Adrenal gland (tissue), 12 donors: ENCODE data around the gene DTX2. TPM values are rescaled to one million over a fixed set of nuclear protein-coding genes. Genes with fewer than 3 reads are reported as not detected.
"Not testable (repeated sequence)": the region's sequence is repeated elsewhere in the genome, so short reads cannot be mapped to it uniquely, and the experiment has no call there.

ENCODE experiments used
- DNase-seq, 7 donors: peaks; one replicate each; pipeline ENCODE4 v3.0.0-alpha.2; 2019 to 2020
- H3K27ac ChIP-seq, 5 donors: fragments of 200-600 bp; sonication (generic) in 4 of 5; 1 replicate in 3 of 5; 2 replicates in 2 of 5; pipeline versions ENCODE4 v1.5.1 to v1.8.0; 2016 to 2020; ENCODE audit warnings: mild to moderate bottlenecking in 1 of 5
- H3K27me3 ChIP-seq: fragments of 200-600 bp; 2 replicates; pipeline ENCODE4 v1.8.0; 2021
- H3K36me3 ChIP-seq, 2 donors: fragments of 200-600 bp; replicated peaks in 1 of 2; 1 replicate in 1 of 2; 2 replicates in 1 of 2; pipeline versions ENCODE4 v1.5.1 to v1.8.0; 2018 to 2022
- H3K4me1 ChIP-seq, 2 donors: fragments of 200-600 bp; replicated peaks in 1 of 2; 1 replicate in 1 of 2; 2 replicates in 1 of 2; pipeline versions ENCODE4 v1.5.1 to v1.8.0; 2018 to 2021
- H3K4me3 ChIP-seq, 4 donors: fragments of 200-600 bp; sonication (generic) in 3 of 4; one replicate each; pipeline ENCODE4 v1.5.1; 2016 to 2018
- H3K9me3 ChIP-seq, 3 donors: fragments of 200-600 bp; sonication (generic) in 1 of 3; replicated peaks in 1 of 3; 1 replicate in 2 of 3; 2 replicates in 1 of 3; pipeline versions ENCODE4 v1.5.1 to v1.8.0; 2016 to 2021
- POLR2A ChIP-seq, 2 donors: fragments of 450-650 bp; IDR thresholded peaks; one replicate each; pipeline ENCODE4 v1.6.1; 2017; ENCODE audit warnings: antibody characterized with exemption in 2 of 2, mild to moderate bottlenecking in 2 of 2, moderate library complexity in 1 of 2
- WGBS, 4 donors: extraction: QIAGEN DNeasy Blood & Tissue Kit in 2 of 4; methylation state at CpG; one replicate each; pipeline versions ENCODE4 v1.1.5 to v1.1.7; 2013 to 2017; 5-methylcytosine and 5-hydroxymethylcytosine counted together
- intact Hi-C, 2 donors: fragments of 100-400 bp; cut with DNase I; formaldehyde crosslinking; loops; one replicate each; pipeline versions ENCODE4 v1.14.1 to v1.15.0; 2022 to 2023
- polyA plus RNA-seq, 3 donors: library from polyadenylated mRNA; stranded (reverse); fragments of 200-250 nt in 2 of 3; fragments of 350-450 nt in 1 of 3; fragmentation: Illumina TruSeq in 1 of 3; extraction: RNeasy Lipid Tissue Mini Kit (QIAGEN cat#74804) in 1 of 3; gene quantifications; one replicate each; pipeline ENCODE4 v1.2.3, GENCODE V29; 2013 to 2014
- total RNA-seq, 9 donors: library from RNA; depleted of rRNA in 4 of 9; stranded (reverse); fragments of >200 nt in 4 of 9; fragments of 120-200 nt in 1 of 9; fragmentation: NEBNext Ultra II Directional in 1 of 9; extraction: Animal tissue kit (Norgen Biotek cat#: 25700) in 1 of 9; gene quantifications; one replicate each; pipeline versions ENCODE4 v1.1.0 to v1.2.4, GENCODE V29; 2013 to 2023
- TF ChIP-seq, protein P1 (sequence below), 6 experiments: fragments of 450-650 bp in 4 of 6; fragments of 200-600 bp in 2 of 6; sonication (generic) in 1 of 6; IDR thresholded peaks; 1 replicate in 5 of 6; 2 replicates in 1 of 6; pipeline versions ENCODE4 v1.5.1 to v1.8.0; 2016 to 2021; ENCODE audit warnings: antibody characterized with exemption in 6 of 6, mild to moderate bottlenecking in 2 of 6, moderate library complexity in 1 of 6
- donor health status: healthy with polysubstance abuse.
- donor health status: Bipolar disorder and iron deficiency.
- donor health status: DM: yes; HTN: yes; CAD: no.
- donor health status: DM: no; HTN: no; CAD: no.
- donor health status: DM: no; HTN: no; CAD: no.
- donor health status: DM: yes; HTN: yes; CAD: no.

Gene DTX2
- total and polyA plus RNA-seq, 12 donors, result 2.8 to 83.7 (median 16.5) TPM

DNA sequence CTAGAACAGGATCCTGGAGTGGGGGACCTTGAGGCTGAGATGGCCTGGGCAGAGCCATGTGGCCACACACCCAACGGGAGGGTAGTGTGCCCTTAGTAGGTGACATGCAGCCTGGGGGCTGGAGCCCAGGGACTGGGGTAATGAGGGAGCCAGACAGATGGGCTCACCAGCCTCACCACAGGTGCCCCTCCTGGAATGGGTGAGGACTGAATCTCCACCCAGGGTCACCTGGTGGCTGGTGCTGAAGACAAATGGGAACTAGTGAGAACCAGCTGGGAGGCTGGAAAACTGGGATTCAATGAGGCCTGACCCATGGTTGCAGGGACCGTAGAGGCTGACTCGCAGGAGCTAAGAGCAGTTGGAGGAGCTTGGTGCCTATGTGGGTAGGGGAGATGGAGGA is 30.7 kb upstream of the DTX2 start:
- intact Hi-C loops, result no loop called here
- DNase-seq, result peak in 1 of 7 donors; percentile 38

DNA sequence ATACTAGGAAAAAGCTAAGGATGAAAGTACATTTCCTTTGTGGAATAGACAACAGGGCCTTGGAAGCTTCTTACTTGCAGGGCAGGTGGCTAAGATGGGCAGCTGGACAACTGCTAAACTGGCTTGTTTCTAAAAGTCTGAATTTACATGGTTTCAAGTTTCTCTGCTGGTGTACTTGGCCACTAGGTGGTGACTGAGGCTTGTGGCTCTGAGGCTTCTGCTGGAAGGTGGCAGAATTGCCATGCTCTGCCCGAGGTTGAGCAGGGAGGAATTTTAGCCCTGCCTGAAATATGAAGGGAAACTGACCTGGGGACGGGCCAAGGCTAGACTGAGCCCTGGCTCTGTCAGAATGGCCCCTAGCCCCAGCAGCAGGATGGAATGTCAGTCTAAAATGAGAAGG is 23.6 kb upstream of the DTX2 start:
- not testable (repeated sequence) for H3K4me3 ChIP-seq, H3K9me3 ChIP-seq
- WGBS, 4 donors, result 0 to 17% (median 0%) methylated on average over 1 to 2 of the region's 2 CpGs

More for the DNA sequence above, 30.7 kb upstream of the DTX2 start:
- no peak for TF ChIP-seq POLR2A (IDR thresholded peaks at IDR 0.05)
- TF ChIP-seq, protein P1, sequence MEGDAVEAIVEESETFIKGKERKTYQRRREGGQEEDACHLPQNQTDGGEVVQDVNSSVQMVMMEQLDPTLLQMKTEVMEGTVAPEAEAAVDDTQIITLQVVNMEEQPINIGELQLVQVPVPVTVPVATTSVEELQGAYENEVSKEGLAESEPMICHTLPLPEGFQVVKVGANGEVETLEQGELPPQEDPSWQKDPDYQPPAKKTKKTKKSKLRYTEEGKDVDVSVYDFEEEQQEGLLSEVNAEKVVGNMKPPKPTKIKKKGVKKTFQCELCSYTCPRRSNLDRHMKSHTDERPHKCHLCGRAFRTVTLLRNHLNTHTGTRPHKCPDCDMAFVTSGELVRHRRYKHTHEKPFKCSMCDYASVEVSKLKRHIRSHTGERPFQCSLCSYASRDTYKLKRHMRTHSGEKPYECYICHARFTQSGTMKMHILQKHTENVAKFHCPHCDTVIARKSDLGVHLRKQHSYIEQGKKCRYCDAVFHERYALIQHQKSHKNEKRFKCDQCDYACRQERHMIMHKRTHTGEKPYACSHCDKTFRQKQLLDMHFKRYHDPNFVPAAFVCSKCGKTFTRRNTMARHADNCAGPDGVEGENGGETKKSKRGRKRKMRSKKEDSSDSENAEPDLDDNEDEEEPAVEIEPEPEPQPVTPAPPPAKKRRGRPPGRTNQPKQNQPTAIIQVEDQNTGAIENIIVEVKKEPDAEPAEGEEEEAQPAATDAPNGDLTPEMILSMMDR (IDR thresholded peaks at IDR 0.05), result no peak
- WGBS, 4 donors, result 90 to 100% (median 96%) methylated on average over 3 of the region's 3 CpGs
- no peak overlapping the region for H3K4me3 ChIP-seq
- H3K27ac ChIP-seq, result no peak overlapping the region
- H3K27me3 ChIP-seq, result no peaks in the 10 kb centered on the region
- H3K9me3 ChIP-seq, result no peaks in the 10 kb centered on the region
- H3K36me3 ChIP-seq, result no peaks in the 10 kb centered on the region
- H3K4me1 ChIP-seq, result no peaks in the 10 kb centered on the region

DNA sequence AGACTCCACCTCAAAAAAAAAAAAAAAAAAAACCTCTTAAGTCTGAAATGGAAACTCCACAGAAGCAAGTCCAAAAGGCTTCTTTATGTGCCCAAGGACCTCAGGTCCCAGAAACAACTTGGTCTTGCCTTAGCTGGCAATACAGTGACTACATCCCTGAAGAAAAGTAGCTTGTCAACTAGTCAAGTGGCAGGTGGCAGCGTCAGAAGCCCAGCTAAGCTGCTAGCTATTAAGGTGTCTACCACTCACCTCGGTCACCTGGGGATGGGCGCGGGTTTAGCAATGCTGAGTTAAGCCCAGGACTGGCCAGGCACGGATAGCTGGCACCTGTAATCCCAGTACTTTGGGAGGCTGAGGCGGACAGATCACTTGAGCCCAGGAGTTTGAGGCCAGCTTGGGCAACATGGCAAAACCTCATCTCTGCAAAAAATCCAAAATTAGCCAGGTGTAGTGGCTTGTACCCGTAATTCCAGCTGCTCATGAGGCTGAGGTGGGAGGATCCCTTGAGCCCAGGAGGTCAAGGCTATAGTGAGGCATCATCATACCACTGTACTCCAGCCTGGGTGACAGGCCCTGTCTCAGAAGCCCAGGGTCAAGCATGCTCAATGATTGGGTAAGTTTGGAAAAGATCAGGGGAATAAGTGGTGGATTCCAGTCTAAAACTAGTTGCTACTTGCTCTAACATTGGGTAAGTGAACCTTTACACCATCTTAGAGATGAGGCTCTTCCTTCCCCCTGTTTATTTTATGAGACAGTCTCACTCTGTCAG is 22.2 kb upstream of the DTX2 start:
- peak in 4 of 7 donors; percentile 24 to 72 (median 60) for DNase-seq
- H3K4me1 ChIP-seq, H3K27me3 ChIP-seq, H3K4me3 ChIP-seq, H3K9me3 ChIP-seq, H3K36me3 ChIP-seq, intact Hi-C loops: not testable (repeated sequence)
- WGBS, 4 donors, result 79 to 90% (median 84%) methylated on average over 1 to 4 of the region's 7 CpGs
- peak overlapping the region in 1 of 5 donors; percentile 63 for H3K27ac ChIP-seq

More for the DNA sequence above, 23.6 kb upstream of the DTX2 start:
- peak overlapping the region in 1 of 5 donors; percentile 32 for H3K27ac ChIP-seq
- H3K27me3 ChIP-seq, H3K36me3 ChIP-seq, H3K4me1 ChIP-seq, intact Hi-C loops: not testable (repeated sequence)
- TF ChIP-seq, protein P1 (IDR thresholded peaks at IDR 0.05), result peak; percentile 29 to 77 (median 53)
- peak; percentile 78 to 96 (median 90) for DNase-seq

DNA sequence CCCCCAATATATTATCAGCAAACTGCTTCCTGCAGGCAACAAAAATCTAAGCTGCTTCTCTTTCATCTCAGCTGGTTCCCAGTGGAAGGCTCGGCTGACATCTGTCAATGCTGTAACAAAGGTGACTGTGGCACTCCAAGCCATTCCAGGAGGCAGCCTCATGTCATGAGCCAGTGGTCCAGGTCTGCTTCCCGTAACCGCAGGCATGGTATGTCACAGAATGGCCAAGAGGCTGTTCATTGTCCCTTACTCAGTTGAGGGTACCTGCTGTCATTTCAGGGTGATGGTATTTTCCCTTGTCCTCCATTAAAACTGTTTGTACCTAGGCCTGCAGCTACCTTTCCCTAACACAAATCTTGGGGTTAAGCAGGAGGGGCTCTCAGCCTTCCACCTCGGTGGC is 21.1 kb upstream of the DTX2 start:
- intact Hi-C loops, H3K27me3 ChIP-seq, H3K9me3 ChIP-seq, H3K27ac ChIP-seq, H3K4me3 ChIP-seq, H3K36me3 ChIP-seq, H3K4me1 ChIP-seq: not testable (repeated sequence)
- WGBS, 4 donors, result 93 to 100% (median 95%) methylated on average over 1 to 4 of the region's 4 CpGs
- DNase-seq, result peak in 2 of 7 donors; percentile 19 to 50

DNA sequence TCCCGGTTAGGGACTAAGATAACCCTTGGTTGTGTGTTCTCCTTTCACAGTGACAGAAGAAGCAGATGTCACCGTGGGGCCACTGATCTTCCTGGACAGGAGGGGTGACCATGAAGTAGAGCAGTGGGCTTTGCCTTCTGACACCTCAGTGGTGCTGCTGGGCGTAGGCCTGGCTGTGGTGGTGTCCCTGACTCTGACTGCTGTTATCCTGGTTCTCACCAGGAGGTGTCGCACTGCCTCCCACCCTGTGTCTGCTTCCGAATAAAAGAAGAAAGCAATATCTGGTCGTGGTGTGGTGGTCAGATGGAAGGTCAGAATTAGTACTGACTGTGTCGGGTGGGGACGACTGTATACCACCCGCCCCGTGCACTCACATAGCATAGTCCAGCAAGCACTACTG is 19.7 kb upstream of the DTX2 start:
- intact Hi-C loops, DNase-seq, H3K27ac ChIP-seq, H3K9me3 ChIP-seq, H3K4me3 ChIP-seq, H3K4me1 ChIP-seq, H3K27me3 ChIP-seq, H3K36me3 ChIP-seq: not testable (repeated sequence)
- 81% methylated on average over 2 of the region's 10 CpGs; no CpG with 5 or more reads in 3 of the 4 donors for WGBS, 4 donors

DNA sequence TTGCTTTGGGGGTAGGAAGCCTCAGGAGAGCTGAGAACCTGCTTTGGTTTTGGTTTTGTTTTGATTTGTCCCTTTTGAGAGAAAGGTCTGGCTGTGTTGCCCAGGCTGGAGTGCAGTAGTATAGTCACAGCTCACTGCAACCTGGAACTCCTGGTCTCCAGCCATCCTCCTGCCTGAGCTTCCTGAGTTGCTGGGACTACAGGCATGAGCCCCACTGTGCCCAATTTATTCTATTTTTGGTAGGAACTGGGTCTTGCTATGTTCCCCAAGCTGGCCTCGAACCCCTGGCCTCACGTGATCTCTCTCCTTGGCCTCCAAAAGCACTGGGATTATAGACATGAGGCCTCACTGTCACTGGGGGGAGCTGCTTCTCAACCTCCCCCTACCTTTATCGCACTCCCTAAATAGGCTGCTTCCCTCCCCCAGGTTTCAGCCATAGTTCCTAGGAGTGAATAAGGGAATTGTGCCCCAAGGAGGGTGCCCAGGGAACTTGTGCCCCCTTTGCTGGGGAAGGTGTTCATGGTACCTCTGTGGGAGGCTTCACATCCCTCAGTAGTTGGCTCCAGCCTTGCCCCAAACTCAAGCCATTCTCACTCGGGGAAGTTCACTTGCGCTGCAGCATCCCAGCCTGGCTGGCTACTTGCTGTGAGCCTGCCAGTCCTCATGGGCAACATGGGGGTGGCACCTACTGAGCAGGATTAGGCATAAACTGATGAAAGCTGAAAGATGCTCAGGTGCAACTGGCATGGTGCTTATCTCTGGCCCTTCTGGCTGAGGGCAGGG is 18.7 kb upstream of the DTX2 start:
- 83 to 96% (median 93%) methylated on average over 2 to 5 of the region's 5 CpGs for WGBS, 4 donors
- intact Hi-C loops, H3K27ac ChIP-seq, H3K4me3 ChIP-seq, H3K36me3 ChIP-seq, H3K4me1 ChIP-seq, H3K27me3 ChIP-seq, H3K9me3 ChIP-seq: not testable (repeated sequence)
- peak in 2 of 7 donors; percentile 6 to 35 for DNase-seq

DNA sequence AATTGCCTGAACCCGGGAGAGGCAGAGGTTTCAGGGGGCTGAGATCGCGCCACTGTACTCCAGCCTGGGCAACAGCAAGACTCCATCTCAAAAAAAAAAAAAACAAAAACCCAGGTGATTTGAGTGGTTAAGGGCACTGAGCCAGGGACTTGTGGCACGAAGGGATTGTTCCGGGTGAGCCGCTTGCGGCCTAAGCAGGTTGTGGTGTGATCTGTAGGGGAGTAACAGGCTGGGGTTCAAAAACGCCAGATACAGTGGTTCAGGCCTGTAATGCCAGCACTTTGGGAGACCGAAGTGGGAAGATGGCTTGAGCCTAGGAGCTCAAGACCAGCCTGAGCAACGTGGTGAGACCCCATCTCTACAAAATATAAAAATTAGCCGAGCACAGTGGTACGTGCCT is 17.7 kb upstream of the DTX2 start:
- H3K4me1 ChIP-seq, H3K4me3 ChIP-seq, intact Hi-C loops, H3K9me3 ChIP-seq, H3K27ac ChIP-seq, H3K27me3 ChIP-seq, H3K36me3 ChIP-seq: not testable (repeated sequence)
- DNase-seq, result peak in 1 of 7 donors; percentile 38
- WGBS, 4 donors, result 80 to 95% (median 87%) methylated on average over 2 to 9 of the region's 12 CpGs

DNA sequence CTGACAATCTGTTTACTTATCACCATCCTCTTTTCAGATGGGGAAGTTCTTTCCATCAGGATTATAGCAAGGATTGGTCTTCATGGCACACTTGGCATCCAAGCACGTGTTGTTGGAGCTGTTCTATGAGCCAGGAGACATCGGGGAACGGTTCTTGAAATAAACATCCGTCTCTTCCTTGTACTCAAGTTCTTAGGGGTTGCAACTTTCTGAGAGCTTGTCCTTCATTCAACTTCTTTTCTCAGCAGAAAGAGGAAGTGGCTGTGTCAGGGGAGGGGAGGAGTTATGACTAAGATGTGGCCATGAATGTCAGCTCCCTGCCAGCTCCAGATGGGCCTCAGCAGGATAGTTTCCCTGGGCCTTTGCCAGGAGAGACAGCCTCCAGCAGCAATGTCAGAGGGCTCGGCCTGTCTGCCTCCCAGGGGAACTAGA is 15.9 kb upstream of the DTX2 start:
- H3K27me3 ChIP-seq, H3K4me1 ChIP-seq, H3K4me3 ChIP-seq, H3K9me3 ChIP-seq, H3K36me3 ChIP-seq, intact Hi-C loops: not testable (repeated sequence)
- DNase-seq, result peak; percentile 32 to 87 (median 54)
- peak overlapping the region in 4 of 5 donors; percentile 21 to 82 (median 50) for H3K27ac ChIP-seq
- WGBS, 4 donors, result 2 to 15% (median 4%) methylated on average over 4 of the region's 5 CpGs; no CpG with 5 or more reads in 1 of the 4 donors

DNA sequence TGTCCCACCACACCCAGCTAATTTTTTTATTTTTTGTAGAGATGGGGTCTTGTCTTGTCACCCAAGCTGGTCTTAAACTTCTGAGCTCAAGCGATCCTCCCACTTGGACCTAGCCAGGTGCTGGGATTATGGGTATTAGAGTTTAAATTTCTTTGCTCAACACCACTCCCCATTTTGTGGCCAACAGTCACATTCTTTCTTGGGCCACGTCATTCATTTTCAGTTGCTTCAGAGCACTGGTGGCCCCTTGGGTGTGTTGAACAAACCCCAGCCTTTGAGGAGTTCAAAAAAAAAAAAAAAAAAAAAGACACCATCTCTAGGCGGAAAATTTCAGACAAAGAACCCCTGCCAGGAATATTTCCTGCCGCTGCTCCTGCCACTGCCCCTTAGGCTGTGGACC is 4.5 kb upstream of the DTX2 start:
- DNase-seq, result not testable (repeated sequence)
- no CpG with 5 or more reads among the region's 4 CpGs for WGBS, 4 donors

More for the DNA sequence above, 4.5 kb upstream of the DTX2 start:
- H3K4me3 ChIP-seq, H3K27ac ChIP-seq, intact Hi-C loops, H3K27me3 ChIP-seq, H3K4me1 ChIP-seq, H3K9me3 ChIP-seq, H3K36me3 ChIP-seq: not testable (repeated sequence)
